Vagina (tissue), 2 donors: ENCODE results near the gene ATPAF2.
"Not testable (repeated sequence)": the region's sequence is repeated elsewhere in the genome, so short reads cannot be mapped to it uniquely, and the experiment has no call there.

Experiments used
- CTCF ChIP-seq, 3 experiments: fragments of 450-650 bp in 2 of 3; fragments of 200-600 bp in 1 of 3; sonication (generic) in 1 of 3; IDR thresholded peaks; one replicate each; pipeline ENCODE4 v1.5.1; 2017 to 2019; ENCODE audit warnings: antibody characterized with exemption in 3 of 3, mild to moderate bottlenecking in 2 of 3, moderate library complexity in 2 of 3
- POLR2AphosphoS5 ChIP-seq, 2 donors: sonication (generic); formaldehyde crosslinking; IDR thresholded peaks; one replicate each; pipeline ENCODE4 v1.9.0; 2017; ENCODE audit warnings: antibody characterized with exemption in 2 of 2, mild to moderate bottlenecking in 2 of 2, low read depth in 1 of 2; ENCODE audit not compliant: insufficient read depth in 1 of 2

GRCh38 chr17:17995887-17996286 lies 43.1 kb downstream of the ATPAF2 start:
- TF ChIP-seq CTCF (IDR thresholded peaks at IDR 0.05); POLR2AphosphoS5 (IDR thresholded peaks at IDR 0.05; ENCODE audit: insufficient read depth in 1 of 2, low read depth in 1 of 2): not testable (repeated sequence)
